Measurements from ENCODE around the gene KATNAL2.

- TF ChIP-seq, protein P1, sequence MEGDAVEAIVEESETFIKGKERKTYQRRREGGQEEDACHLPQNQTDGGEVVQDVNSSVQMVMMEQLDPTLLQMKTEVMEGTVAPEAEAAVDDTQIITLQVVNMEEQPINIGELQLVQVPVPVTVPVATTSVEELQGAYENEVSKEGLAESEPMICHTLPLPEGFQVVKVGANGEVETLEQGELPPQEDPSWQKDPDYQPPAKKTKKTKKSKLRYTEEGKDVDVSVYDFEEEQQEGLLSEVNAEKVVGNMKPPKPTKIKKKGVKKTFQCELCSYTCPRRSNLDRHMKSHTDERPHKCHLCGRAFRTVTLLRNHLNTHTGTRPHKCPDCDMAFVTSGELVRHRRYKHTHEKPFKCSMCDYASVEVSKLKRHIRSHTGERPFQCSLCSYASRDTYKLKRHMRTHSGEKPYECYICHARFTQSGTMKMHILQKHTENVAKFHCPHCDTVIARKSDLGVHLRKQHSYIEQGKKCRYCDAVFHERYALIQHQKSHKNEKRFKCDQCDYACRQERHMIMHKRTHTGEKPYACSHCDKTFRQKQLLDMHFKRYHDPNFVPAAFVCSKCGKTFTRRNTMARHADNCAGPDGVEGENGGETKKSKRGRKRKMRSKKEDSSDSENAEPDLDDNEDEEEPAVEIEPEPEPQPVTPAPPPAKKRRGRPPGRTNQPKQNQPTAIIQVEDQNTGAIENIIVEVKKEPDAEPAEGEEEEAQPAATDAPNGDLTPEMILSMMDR (IDR thresholded peaks at IDR 0.05): no peak
- no peak for TF ChIP-seq POLR2A (IDR thresholded peaks at IDR 0.05)
Measured at GRCh38 chr18:46883180-46883579, 34.2 kb upstream of the KATNAL2 start.
